Measurements from ENCODE around the gene MRPL4.

Gene MRPL4

DNA sequence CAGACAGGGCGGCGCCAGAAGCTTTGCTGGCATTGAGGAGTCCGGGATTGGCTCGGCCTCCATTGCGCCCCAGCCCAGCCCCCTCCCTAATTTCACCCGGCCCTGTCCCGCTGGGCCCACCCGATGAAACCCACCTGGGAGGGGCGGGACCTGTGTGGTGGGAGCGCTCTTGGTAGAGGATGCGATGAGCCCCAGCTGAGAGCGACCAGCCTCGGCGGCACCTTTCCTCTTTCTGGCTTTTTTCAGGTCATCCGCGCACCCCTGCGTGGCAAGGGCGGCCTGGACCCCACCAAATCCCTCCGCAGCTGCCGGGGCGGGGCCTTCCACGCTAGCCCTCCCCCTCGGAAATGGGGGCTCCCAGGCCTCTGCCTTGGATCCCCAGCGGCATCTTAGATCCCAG is 57.4 kb downstream of the MRPL4 start, which contains the start of gene ZGLP1:
TSS of gene ZGLP1 (minus strand) at position 393 of the 400 bp plus-strand sequence.
- in situ Hi-C loops (cut with MboI; ENCODE audit: low sequenced_read_pairs) = no loop called here

Data from hTERT RPE-1 (cell line).